Lung (tissue), 12 donors: ENCODE results near the gene DDX10. TPM values are rescaled to one million over a fixed set of nuclear protein-coding genes. Genes with fewer than 3 reads are reported as not detected.

Experiments
- ATAC-seq: fragments of 200-7000 bp; cut with Tn5 transposase; one replicate; pipeline ENCODE4 v1.9.1; 2020; ENCODE audit warnings: moderate number of reproducible peaks; ENCODE audit not compliant: insufficient read depth, low FRiP score
- DNase-seq, 3 donors: peaks; one replicate each; pipeline ENCODE4 v3.0.0-alpha.2; 2013 to 2017
- H3K27ac ChIP-seq, 2 donors: one replicate each; pipeline ENCODE4 v1.5.1; 2013; ENCODE audit warnings: mild to moderate bottlenecking in 2 of 2, moderate library complexity in 2 of 2, control low read depth in 1 of 2, inconsistent platforms in 1 of 2, low read depth in 1 of 2, low read length in 1 of 2
- H3K27me3 ChIP-seq, 3 donors: one replicate each; pipeline ENCODE4 v1.5.1; 2013; ENCODE audit warnings: low read length in 2 of 3; ENCODE audit not compliant: control insufficient read depth in 3 of 3, insufficient read depth in 3 of 3
- H3K36me3 ChIP-seq, 4 donors: one replicate each; pipeline ENCODE4 v1.5.1; 2013; ENCODE audit warnings: low read length in 4 of 4, mild to moderate bottlenecking in 1 of 4, moderate library complexity in 1 of 4; ENCODE audit not compliant: control insufficient read depth in 4 of 4, insufficient read depth in 4 of 4
- H3K4me1 ChIP-seq, 5 donors: one replicate each; pipeline ENCODE4 v1.5.1; 2013; ENCODE audit warnings: low read length in 5 of 5, mild to moderate bottlenecking in 2 of 5, moderate library complexity in 1 of 5; ENCODE audit not compliant: control insufficient read depth in 5 of 5, insufficient read depth in 5 of 5
- H3K4me3 ChIP-seq: one replicate; pipeline ENCODE4 v1.5.1; 2013; ENCODE audit warnings: mild to moderate bottlenecking, control low read depth, moderate library complexity
- H3K9ac ChIP-seq, 2 donors: one replicate each; pipeline ENCODE4 v1.5.1; 2013; ENCODE audit warnings: low read length in 2 of 2, control low read depth in 1 of 2; ENCODE audit not compliant: insufficient read depth in 1 of 2
- H3K9me3 ChIP-seq, 4 donors: one replicate each; pipeline ENCODE4 v1.5.1; 2013; ENCODE audit warnings: low read length in 3 of 4, mild to moderate bottlenecking in 1 of 4, moderate library complexity in 1 of 4; ENCODE audit not compliant: control insufficient read depth in 4 of 4, insufficient read depth in 3 of 4
- WGBS, 2 donors: extraction: QIAGEN DNeasy Blood & Tissue Kit; methylation state at CpG; one replicate each; pipeline ENCODE4 v1.1.7; 2013; 5-methylcytosine and 5-hydroxymethylcytosine counted together
- polyA plus RNA-seq, 2 donors: library from polyadenylated mRNA; stranded (reverse); fragments of 200-250 nt; gene quantifications; one replicate each; pipeline ENCODE4 v1.2.1, GENCODE V29; 2013
- total RNA-seq, 2 donors: library from RNA; depleted of rRNA in 1 of 2; stranded (reverse); fragments of >200 nt in 1 of 2; gene quantifications; one replicate each; pipeline ENCODE4 v1.2.1, GENCODE V29; 2014 to 2021
- TF ChIP-seq, protein P1 (sequence below): IDR thresholded peaks from 2 replicates; pipeline ENCODE4 v1.5.1; 2012; ENCODE audit warnings: mild to moderate bottlenecking; ENCODE audit errors: control extremely low read depth, extremely low read depth
- donor health status: control.
- donor health status: control.
- donor health status: Bipolar disorder and iron deficiency.
- donor health status: healthy.
- donor health status: DM: yes; HTN: yes; CAD: no.

Gene DDX10
- total and polyA plus RNA-seq, 4 donors: 13.9 to 30.5 (median 18.8) TPM

DNA sequence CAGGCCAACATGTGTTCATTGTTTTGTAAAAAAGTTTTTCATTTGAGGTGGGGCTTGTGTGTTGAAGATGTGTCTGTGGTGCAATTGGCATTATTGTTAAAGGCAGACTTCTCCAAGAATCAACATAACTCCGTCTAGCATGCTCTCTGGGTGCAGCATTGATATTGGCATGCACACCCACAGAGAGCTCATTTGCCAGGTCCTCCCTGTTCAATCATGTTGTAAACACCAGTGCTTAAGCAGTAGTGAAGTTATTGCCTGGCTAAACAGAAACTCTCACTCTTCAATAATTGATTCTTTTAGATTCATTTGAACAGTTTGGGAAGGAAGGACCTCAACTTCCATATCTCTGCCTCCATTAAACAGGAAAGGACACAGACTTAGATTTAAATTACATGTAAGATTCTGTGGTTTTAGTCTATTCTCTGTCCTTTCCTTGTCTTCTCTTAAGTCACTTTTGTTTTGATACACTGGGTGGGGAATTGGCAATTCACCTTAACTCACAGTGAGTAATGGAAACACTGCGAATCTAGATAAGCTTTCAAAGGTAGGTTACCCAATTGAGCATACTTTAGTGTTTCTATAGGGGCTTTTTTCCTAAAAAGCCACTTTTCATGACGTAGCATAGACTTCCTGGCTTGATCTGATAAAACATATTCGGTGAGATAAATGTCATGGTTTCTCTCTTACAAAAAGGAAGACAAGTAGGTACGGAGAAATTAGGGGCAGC, 40.5 kb upstream of the DDX10 start:
- H3K9ac ChIP-seq: no peak overlapping the region
- ATAC-seq (no peak), DNase-seq (no peak)
- WGBS, 2 donors: 80 to 81% methylated on average over 5 of the region's 5 CpGs
- no peak overlapping the region for H3K4me3 ChIP-seq
- H3K4me1 ChIP-seq: no peaks in the 10 kb centered on the region
- H3K27ac ChIP-seq: no peak overlapping the region
- no peaks in the 10 kb centered on the region for H3K27me3 ChIP-seq
- TF ChIP-seq, protein P1, sequence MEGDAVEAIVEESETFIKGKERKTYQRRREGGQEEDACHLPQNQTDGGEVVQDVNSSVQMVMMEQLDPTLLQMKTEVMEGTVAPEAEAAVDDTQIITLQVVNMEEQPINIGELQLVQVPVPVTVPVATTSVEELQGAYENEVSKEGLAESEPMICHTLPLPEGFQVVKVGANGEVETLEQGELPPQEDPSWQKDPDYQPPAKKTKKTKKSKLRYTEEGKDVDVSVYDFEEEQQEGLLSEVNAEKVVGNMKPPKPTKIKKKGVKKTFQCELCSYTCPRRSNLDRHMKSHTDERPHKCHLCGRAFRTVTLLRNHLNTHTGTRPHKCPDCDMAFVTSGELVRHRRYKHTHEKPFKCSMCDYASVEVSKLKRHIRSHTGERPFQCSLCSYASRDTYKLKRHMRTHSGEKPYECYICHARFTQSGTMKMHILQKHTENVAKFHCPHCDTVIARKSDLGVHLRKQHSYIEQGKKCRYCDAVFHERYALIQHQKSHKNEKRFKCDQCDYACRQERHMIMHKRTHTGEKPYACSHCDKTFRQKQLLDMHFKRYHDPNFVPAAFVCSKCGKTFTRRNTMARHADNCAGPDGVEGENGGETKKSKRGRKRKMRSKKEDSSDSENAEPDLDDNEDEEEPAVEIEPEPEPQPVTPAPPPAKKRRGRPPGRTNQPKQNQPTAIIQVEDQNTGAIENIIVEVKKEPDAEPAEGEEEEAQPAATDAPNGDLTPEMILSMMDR: no peak
- H3K9me3 ChIP-seq: peaks cover 0 to 13% (median 0%) of the 10 kb centered on the region in 4 donors
- no peaks in the 10 kb centered on the region for H3K36me3 ChIP-seq

DNA sequence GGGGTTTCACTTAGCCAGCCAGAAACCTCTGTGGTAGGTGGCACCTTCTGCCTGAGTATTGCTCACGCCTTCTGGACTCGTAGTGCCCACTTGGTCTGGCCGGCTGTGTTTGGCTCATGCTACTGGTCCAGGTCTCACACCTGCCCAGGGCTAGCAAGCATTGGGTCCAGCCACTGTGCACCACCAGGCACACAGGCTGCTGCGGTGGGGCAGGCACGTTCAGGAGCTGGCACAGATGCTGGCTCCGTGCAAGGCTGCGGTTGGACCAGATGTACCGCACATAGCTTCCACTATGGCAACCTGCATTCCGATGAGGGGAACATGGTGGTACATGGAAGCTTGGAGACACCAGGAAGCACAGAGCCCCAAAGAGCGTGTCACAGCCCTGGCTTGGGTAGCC, 36.5 kb upstream of the DDX10 start:
- H3K9ac ChIP-seq: no peak overlapping the region
- H3K4me1 ChIP-seq: no peaks in the 10 kb centered on the region
- TF ChIP-seq, protein P1: no peak
- H3K27me3 ChIP-seq: no peaks in the 10 kb centered on the region
- 95 to 97% methylated on average over 10 of the region's 10 CpGs for WGBS, 2 donors
- no peak overlapping the region for H3K4me3 ChIP-seq
- H3K9me3 ChIP-seq: peaks cover 0 to 15% (median 0%) of the 10 kb centered on the region in 4 donors
- no peaks in the 10 kb centered on the region for H3K36me3 ChIP-seq
- DNase-seq (no peak), ATAC-seq (no peak)
- no peak overlapping the region for H3K27ac ChIP-seq

DNA sequence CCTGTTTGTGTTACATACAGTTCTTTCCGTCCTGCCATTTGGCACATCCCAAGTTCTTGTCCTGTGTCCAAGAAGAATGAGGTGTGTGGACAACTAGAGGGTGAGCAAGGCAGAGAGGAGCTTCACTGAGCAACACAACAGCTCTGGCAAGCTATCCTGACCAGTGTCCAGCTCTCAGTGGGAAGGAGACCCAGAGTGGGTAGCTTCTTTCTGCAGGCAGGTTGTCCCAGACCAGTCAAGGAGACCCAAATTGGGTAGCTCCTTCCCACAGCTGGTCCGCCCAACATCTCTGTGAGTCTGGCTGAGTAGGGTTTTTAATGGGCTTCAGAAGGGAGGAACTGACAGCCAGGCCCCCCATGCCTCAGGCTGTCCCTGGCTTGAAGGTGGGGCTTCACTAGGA, 36.1 kb upstream of the DDX10 start:
- Histone ChIP-seq H3K9ac (no peak overlapping the region), H3K27ac (no peak overlapping the region), H3K27me3 (no peaks in the 10 kb centered on the region), H3K4me1 (no peaks in the 10 kb centered on the region), H3K36me3 (no peaks in the 10 kb centered on the region), H3K9me3 (peaks cover 0 to 15% (median 0%) of the 10 kb centered on the region in 4 donors), H3K4me3 (no peak overlapping the region)
- TF ChIP-seq, protein P1: no peak
- DNase-seq (no peak), ATAC-seq (no peak)
- 88 to 97% methylated on average over 2 of the region's 2 CpGs for WGBS, 2 donors

DNA sequence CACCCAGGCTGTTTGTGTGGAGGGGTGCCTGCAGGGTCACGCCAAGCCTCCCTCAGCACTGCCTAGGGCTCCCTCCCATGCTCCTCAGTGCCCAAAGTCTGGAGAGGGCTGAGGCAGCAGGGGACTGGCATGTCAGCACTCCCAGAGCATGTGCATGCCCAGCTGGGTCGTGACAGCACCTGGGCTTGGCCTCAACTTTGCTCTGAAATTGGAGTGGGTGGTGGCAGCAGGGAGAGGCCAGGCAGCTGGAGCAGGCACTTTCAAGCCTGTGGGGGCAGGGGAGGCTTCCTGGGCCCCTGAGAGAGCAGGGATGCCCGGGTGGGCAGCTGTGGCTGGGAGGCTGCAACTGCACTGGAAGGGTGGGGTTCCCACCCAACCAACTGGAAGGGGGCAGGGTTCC, 35.6 kb upstream of the DDX10 start:
- peaks cover 0 to 15% (median 0%) of the 10 kb centered on the region in 4 donors for H3K9me3 ChIP-seq
- H3K4me3 ChIP-seq: no peak overlapping the region
- H3K4me1 ChIP-seq: no peaks in the 10 kb centered on the region
- WGBS, 2 donors: 73 to 97% methylated on average over 3 of the region's 3 CpGs
- no peak for DNase-seq
- TF ChIP-seq, protein P1: no peak
- no peaks in the 10 kb centered on the region for H3K27me3 ChIP-seq
- ATAC-seq: no peak
- H3K9ac ChIP-seq: no peak overlapping the region
- no peak overlapping the region for H3K27ac ChIP-seq
- H3K36me3 ChIP-seq: no peaks in the 10 kb centered on the region
